ENCODE results near the gene KLK6. TPM values are rescaled to one million over a fixed set of nuclear protein-coding genes. Genes with fewer than 3 reads are reported as not detected.

The KLK6 gene
- polyA plus RNA-seq, 1 donor = 28.0 TPM

DNA sequence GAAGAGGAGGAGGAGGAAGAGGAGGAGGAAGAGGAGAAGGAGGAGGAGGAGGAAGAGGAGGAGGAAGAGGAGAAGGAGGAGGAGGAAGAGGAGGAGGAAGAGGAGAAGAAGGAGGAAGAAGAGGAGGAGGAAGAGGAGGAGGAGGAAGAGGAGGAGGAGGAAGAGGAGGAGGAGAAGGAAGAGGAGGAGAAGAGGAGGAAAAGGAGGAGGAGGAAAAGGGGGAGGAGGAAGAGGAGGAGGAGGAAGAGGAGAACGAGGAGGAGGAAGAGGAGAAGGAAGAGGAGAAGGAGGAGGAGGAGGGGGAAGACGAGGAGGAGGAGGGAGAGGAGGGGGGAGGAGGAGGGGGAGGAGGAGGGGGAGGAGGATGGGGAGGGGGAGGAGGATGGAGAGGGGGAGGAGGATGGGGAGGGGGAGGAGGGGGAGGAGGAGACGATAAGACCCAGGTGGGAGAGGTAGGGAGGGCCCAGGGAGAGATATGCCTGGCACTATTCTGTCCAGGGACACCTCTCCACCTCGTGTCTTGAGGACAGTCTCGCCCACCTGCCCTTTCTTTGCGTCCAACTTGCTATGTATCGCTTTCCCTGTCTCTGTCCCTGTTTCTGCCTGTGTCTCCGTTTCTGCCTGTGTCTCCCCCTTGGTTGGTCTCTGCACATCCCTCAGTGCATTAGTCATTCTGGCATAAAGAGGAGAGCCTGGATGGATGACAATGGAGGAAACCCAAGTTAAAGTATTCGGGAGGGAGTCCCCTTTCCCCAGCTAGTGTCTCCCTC lies 9.5 kb downstream of the KLK6 start:
- no peak for DNase-seq

DNA sequence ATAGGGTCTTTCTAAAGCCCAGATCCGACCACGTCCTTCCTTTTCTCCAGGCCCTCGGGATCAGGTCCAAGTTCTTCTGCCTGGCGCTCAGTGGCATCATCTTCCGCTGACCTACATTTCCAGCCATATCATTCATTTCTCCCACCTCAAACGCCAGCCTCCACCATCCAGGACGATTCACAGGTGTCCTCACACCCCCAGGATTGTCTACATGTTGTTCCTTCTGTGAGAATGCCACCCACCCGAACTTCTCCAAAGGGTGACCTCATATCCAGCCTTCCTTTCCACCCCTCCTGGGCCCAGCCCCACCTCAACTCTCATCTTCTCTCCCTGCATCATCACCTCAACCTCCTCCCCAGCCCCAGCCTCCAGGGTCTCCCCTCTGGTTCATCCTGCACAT lies 11.8 kb downstream of the KLK6 start:
- no peak for DNase-seq

DNA sequence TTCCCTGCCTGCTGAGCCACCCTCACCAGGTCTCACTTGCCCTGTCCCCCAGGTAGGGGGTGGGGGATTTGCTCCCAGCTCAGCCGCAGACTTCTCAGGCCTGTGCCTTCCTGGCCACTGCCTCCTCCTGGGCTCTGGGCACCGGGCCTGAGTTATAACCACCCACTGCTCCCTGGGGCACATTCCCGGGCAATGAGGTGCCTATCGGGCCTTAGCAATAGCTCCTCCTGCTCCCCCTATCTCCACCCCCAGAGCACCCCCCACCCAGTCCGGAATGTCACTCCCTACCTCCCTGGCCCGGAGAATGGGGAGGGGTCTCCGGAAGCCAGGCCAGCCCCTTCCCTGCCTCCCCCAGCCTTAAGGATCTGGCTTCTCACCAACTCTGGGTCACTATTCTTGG lies 16.5 kb downstream of the KLK6 start, which contains the start of gene KLK5:
Gene KLK5 (minus strand): TSS at position 129 of the 400 bp plus-strand sequence. CDS start 381 bp downstream, outside the sequence.
- no peak for DNase-seq

DNA sequence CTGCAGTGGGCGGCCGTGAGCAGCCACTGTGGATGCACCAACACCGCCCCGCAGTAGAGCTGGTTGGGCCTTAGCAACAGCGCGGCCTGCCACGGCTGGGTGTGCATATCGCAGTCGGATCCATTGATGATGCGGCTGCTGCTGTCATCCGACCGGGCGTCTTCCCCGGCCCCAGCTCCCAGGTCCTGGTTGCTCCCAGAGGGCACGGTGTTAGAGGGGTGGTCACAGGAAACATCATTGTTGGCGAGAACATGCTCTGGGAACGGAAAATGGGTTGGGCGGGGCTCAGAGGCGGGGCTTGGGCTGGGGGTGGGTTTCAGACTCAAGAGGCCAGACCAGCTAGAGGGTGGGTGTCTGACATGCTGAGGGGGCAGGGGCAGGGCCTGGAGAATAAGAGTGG lies 19.5 kb downstream of the KLK6 start:
- DNase-seq = no peak

DNA sequence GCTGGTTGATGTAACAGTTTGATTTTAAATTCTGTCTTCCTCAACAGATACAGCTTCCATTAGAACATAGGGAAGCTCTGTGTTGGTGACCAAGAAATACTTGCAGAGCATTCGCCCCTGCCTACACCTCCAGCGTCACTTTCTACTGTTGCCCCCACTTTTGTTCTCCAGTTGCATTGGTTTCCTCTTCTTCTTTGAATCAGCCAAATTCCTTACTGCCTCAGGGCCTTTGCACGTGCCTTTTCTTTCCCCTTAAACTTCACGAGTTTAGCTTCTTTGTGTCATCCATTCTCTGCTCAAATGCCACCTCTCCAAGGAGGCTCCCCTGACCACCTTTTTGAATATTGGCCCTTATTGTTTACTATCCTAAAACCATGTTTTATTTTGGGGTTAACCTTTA lies 22.3 kb downstream of the KLK6 start:
- DNase-seq = no peak

DNA sequence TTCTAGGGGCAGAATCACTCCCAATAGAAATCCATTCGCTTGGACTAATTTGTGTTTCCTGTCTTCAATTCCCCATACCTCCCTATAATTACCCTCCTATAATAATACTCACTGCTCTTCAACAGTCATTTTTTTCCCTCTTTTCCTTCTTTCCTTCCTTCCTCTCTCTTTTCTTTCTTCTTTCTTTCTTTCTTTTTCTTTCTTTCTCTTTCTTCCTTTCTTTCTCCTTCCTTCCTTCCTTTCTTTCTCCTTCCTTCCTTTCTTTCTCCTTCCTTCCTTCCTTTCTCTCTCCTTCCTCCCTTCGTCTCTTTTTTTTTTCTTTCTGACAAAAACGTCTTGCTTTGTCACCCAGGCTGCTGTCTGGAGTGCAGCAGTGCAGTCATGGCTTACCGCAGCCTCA lies 24.6 kb downstream of the KLK6 start:
- DNase-seq = no peak

DNA sequence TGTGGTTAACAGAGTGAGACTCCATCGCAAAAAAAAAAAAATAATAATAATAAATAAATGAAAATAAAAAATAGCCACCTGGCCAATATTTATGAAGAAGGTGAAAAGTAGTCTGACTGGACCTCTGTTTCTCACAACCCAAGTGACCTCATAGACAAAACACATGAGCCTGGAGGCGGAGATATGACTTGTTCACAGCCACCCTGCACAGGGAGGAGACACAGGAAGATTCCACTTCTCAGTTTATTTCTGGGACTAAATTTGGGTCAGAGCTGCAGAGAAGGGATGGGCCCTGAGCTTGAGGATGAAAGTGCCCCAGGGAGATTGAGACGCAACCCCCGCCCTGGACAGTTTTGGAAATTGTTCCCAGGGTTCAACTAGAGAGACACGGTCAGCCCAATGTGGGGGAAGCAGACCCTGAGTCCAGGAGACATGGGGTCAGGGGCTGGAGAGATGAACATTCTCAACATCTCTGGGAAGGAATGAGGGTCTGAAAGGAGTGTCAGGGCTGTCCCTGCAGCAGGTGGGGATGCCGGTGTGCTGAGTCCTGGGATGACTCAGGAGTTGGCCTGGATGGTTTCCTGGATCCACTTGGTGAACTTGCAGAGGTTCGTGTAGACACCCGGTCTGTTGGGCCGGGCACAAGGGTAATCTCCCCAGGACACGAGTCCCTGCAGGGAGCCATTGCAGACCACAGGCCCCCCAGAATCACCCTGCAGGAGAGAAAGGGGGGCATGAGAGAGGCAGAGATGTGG lies 26.1 kb downstream of the KLK6 start:
- no peak for DNase-seq

DNA sequence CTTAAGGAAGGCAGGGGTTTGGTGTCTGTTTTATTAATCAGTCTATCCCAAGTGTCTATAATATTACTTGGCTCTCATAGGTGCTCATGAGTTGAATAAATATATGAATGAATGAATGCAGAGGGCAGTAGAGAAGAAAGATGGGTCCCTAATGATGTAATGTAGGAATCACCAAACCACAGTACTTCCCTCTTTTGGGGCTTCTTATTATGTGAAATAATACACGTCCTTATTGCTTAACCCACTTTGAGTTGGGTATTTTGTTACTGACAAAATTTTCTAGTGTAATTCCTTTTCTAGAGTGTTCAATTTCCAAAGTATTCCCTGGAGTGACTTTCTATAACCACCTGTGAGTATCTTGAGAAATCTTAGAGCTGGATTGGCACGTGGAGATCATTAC lies 29.8 kb downstream of the KLK6 start:
- no peak for DNase-seq

DNA sequence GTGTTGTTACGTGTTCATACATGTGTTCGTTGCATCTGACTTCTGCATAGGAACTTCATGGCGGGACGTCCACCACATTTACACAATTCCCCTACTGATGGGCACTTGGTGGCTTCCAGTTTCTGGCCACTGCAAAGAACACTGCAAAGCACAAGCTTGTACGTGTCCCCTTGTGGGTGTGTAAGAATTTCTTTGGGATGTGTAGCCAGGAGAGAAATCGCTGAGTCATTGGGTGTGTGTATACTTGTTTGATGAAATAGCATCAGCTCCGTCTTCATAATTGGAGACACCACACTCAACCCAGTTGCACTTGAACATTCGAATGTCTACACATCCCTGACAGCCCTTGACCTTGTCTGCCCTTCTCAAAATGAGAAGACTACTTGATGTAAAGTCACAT lies 35.8 kb downstream of the KLK6 start:
- no peak for DNase-seq

DNA sequence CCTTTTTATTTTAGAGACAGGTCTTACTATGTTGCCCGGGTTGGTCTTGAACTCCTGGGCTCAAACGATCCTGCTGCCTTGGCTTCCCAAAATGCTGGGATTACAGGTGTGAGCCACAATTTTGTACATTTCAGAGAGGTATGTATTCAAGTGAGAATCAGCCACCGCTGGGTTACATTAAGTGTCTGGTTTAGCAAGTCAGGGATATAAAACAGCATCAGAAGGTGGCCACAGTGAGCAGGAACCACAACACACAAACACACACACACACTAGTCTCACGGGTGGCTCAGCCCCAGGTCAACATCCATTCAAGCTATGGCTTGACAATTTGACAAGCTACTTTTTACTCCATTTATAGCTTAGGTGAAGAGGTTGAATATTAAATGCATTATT lies 36.7 kb downstream of the KLK6 start:
- no peak for DNase-seq

DNA sequence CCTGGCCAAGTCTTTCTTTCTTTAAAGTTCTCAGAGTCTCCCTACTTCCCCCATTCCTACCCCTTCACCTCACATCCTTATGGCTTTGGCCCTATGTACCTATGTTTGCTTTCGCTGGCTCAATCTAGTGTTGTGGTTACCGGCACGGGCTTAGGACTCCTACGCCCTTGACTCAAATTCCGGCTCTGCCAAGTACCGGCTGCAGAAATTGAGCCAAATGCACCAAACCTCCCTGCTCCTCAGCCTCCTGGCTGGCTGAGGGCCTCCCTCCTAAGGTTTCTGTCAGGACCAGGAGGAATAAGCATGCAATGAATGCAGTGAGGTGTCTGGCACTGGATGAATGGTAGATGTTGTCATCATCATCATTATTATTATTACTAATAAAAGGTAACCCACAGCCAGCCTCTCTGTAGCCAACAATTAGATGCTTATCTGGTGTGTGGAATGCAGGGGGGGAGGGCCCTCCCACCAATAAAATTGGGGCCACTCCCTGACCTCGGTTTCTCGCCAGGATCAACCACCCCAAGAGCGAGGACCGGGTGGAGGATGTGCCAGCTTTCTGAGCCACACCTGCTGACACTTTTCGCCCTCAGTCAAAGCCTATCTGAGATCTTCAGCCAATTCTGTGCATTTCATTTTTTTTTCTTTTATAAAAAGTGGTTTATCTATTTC lies 37.2 kb downstream of the KLK6 start:
- no peak for DNase-seq

DNA sequence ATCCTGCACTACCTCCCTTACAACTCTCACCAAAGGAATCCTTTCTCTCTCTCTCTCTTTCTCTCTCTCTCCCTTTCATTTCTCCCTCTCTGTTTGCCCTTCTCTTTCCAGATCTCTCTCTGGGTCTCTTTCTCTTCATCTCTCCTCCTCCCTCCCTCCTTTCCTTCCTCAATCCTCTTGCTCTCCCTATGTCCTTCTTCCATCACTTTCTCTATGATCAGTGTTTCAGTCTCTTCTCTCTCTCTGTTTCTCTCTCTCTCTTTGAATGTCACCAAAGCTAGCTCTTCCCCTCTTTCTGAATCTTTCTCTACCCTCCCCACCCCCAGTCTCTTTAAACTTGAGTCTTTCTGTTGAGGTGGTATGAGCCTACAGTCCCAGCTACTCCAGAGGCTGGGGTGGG lies 38.4 kb downstream of the KLK6 start:
- DNase-seq = no peak

DNA sequence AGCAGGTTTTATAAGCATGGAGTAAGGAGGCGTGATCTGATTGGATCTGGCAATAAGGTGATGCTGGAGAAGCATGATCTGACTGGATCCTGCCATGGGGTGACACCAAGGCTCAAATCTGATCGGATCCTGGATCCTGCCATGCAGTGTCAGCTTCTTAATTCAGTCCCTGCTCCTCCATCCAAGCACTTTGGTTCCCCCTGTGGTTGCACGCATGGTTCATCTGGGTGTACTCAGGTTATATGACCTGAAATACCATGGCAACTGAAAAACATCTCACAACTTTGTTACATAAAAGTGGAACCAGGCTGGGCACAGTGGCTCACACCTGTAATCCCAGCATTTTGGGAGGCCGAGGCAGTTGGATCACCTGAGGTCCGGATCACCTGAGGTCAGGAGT lies 40.6 kb downstream of the KLK6 start:
- DNase-seq = no peak

DNA sequence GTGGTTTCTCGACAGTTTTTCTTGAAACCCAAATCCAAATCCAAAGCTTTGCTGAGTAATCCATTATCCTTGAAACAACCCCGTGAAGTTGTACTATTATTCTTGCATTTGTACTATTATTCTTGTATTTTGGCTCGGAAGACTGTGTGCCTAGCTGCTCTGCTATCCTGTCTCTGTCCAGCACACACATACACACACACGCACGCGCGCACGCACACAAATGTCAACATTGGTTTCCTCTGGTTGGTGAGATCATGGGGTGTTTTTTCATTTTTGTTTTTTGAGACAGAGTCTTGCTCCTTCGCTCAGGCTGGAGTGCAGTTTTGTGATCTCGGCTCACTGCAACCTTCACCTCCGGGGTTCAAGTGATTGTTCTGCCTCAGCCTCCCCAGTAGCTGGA lies 43.2 kb downstream of the KLK6 start:
- no peak for DNase-seq

DNA sequence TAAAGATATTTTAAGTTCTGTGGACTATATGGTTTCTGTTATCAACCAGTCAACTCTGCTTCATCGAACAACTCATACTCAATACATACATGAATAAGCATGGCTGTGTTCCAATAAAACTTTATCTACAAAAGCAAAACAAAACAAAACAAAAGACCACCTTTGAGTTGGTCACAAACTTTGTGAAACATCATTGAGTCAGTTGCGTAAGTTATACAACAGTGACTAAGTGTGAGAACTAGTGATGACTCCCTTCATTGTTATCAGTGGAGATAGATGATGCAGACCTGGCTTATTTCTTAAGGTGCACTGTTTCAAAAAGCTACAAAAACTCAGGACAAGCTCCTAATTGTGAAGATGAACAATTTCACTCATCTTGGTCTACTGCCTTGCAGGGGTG lies 43.7 kb downstream of the KLK6 start:
- no peak for DNase-seq

DNA sequence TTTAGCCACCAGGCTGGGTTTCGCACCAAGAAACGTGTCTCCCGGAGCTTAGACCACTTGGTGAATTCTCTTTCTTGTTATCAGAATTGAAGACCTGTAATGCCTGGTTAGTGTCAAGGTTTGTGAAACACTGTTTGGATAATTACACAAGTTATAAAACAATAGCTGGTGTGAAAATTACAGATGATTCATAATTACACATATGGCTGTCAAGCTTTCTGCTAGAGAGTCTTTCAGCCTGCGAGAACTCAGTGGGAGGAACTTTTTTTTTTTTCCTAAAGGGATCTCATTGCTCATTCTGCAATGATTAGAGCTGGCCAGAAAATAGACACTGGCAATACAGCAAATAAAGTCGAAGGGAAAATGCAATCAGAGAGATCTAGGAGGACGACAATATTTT lies 44.8 kb downstream of the KLK6 start:
- DNase-seq = no peak

DNA sequence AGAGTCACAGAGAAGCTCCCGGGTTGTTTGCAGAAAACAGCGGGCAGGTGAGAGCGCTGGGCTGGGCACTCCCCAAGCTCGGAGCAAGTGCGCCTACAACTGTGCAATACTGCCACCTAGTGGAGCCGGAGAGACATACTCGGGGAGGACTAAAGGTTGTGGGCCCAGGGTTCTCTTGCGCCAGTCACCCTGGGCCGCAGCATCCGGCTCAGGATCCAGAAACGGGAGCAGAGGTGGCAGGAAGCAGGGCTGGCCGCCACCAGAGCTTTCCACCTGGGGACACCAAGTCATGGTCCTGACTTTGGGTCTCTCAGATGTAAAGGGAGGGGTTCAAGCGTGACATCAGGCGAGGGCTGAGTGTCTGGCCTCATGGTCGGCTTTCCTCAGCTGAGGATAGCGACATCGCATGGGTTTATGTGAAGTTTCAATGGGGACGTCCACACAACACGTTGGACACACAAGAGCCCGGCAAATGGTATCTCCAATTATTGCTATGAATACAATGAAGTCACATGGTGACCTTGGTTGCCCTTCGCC lies 47.0 kb downstream of the KLK6 start:
- DNase-seq = peak; percentile 80

DNA sequence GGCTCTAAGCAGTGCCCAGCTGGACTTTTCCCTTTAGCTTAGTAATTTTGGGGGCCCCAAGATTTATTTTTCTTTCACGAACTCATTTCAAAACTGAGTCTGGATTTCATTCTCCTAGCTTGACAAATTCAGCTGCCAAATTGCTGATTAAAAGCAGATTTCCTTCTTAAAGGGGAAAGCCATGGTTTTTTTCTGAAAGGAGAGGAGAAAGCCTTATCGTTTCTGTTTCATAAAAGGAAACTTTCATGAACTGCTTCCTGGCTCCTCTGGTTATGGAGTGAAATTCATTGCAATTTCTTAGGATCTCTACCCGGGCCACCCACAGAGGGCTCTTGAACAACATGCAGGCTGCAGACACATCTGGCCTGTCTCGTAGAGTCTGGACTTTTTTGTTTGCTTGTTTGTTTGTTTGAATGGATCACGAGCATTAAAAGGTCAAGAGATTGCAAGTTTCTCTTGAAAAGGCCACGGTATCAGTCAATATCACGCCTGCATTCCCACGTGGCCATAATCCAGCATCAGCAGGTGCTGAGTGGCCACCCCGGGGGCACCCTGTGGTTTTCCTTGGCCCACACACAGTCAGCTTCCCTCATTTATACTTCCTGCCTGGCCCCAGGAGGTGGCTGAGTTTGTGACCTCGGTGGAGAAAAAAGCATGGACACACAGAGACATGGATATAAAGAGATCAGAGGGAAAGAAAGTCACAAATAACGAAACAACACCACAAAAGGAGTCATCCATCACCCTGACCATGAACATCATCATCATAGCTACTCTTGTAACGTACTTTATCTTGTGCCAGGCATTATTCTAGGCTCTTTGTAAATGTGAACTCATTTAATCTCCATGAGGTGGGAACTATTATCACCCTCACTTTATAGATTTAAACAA lies 47.7 kb downstream of the KLK6 start:
- no peak for DNase-seq

DNA sequence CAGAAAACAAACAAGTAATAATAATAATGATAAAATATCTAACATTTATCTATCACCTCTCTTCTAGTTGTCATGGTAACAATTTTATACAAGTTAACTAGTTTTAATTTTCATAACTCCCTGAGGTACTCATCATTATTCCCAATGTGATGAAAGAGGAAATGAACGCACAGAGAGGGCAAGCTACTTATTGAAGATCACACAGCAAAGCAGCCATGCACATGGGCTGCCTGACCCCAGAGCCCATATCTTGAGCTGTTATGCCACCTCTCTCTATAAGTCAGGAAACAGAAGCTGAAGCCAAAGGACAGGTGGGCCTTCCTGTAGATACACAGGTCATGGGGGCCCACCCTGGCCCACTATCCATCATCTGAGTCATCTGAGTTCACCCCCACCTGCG lies 53.3 kb downstream of the KLK6 start:
- no peak for DNase-seq

DNA sequence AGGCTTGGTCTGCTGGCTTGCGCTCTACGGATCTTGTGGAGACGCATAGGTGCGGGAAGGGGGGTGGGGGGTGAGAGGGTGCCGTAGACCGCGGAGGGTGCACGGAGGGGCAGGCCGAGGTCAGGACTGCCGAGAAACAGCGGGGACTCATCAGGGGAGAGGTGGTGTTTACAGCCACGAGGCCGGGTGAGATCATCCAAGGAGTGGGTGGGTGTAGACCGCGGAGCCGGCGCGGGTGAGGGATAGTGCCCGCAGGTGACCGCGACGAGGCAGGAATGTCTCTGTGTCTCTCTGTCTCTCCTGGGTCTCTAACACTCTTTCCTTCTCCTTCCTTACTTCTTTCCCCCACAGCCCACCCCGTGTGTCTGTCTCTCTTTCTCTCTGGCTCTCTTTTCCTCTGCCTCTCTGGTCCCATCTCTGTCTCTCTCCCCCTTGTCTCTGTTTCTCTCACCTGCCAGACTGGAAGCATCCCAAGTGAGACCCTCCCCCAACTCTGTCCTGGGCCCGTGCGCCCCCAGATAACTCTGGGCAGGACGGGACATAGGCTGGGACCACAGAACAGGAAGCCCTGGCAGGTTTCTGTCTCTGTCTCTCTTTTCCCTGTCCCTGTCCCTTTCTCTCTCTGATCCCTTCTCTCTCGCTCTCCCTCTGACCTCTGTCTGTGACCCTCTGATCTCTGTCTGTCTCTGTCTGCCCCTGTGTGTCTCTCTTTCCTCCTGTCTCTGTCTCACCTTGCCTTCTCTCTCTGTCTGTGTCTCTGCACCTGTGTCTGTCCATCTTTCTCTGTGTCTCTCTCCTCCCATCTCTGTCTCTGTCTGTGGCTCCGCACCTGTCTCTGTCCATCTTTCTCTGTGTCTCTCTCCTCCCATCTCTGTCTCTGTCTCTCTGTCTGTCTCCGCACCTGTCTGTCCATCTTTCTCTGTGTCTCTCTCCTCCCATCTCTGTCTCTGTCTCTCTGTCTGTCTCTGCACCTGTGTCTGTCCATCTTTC lies 56.4 kb downstream of the KLK6 start:
- no peak for DNase-seq

Measured in left kidney (tissue), 2 donors.